Peyer's patch (tissue), 4 donors: ENCODE measurements around the gene APBA1. TPM values are rescaled to one million over a fixed set of nuclear protein-coding genes. Genes with fewer than 3 reads are reported as not detected.
A peak's percentile ranks its signal among the peaks of the same experiment; 100 is the strongest.

Experiments
- DNase-seq, 3 donors: peaks; one replicate each; pipeline ENCODE4 v3.0.0-alpha.2; 2017 to 2019
- H3K27ac ChIP-seq, 4 donors: fragments of 200-600 bp; sonication (generic); one replicate each; pipeline ENCODE4 v1.5.1; 2016 to 2019
- H3K27me3 ChIP-seq, 2 donors: fragments of 200-600 bp; sonication (generic); one replicate each; pipeline ENCODE4 v1.5.1; 2019
- H3K36me3 ChIP-seq, 3 donors: fragments of 200-600 bp; sonication (generic); one replicate each; pipeline ENCODE4 v1.5.1; 2016 to 2019
- H3K4me1 ChIP-seq, 4 donors: fragments of 200-600 bp; sonication (generic); one replicate each; pipeline ENCODE4 v1.5.1; 2016 to 2019
- H3K4me3 ChIP-seq, 4 donors: fragments of 200-600 bp; sonication (generic); 1 replicate in 3 of 4; 2 replicates in 1 of 4; pipeline ENCODE4 v1.5.1; 2016 to 2019; ENCODE audit warnings: mild to moderate bottlenecking in 1 of 4
- H3K9me3 ChIP-seq, 4 donors: fragments of 200-600 bp; sonication (generic); one replicate each; pipeline ENCODE4 v1.5.1; 2016 to 2019; ENCODE audit warnings: mild to moderate bottlenecking in 1 of 4
- CTCF ChIP-seq, 6 experiments: fragments of 450-650 bp in 4 of 6; fragments of 200-600 bp in 2 of 6; sonication (generic) in 1 of 6; IDR thresholded peaks; one replicate each; pipeline ENCODE4 v1.5.1; 2017 to 2019; ENCODE audit warnings: antibody characterized with exemption in 6 of 6, mild to moderate bottlenecking in 3 of 6, moderate library complexity in 1 of 6
- POLR2A ChIP-seq, 2 donors: fragments of 450-650 bp; IDR thresholded peaks; one replicate each; pipeline ENCODE4 v1.5.1; 2017; ENCODE audit warnings: antibody characterized with exemption in 2 of 2, mild to moderate bottlenecking in 2 of 2, moderate library complexity in 2 of 2
- total RNA-seq, 4 donors: library from RNA; depleted of rRNA; stranded (reverse); fragments of >200 nt; gene quantifications; one replicate each; pipeline ENCODE4 v1.1.0, GENCODE V29; 2016

APBA1 gene
- total RNA-seq, 4 donors from 2014 or later, result 0.88 to 14.9 (median 3.9) TPM

- no peak for TF ChIP-seq POLR2A (IDR thresholded peaks at IDR 0.05)
- TF ChIP-seq CTCF (IDR thresholded peaks at IDR 0.05), result no peak
- Histone ChIP-seq H3K27me3 (no peaks in the 10 kb centered on the region), H3K9me3 (no peaks in the 10 kb centered on the region), H3K27ac (no peak overlapping the region), H3K4me1 (no peaks in the 10 kb centered on the region), H3K4me3 (no peak overlapping the region), H3K36me3 (no peaks in the 10 kb centered on the region)
- no peak for DNase-seq
Measured at GRCh38 chr9:69425136-69425801, 246.9 kb downstream of the APBA1 start.

- no peak overlapping the region for H3K27ac ChIP-seq
- H3K9me3 ChIP-seq, result no peaks in the 10 kb centered on the region
- TF ChIP-seq POLR2A (IDR thresholded peaks at IDR 0.05) (no peak), CTCF (IDR thresholded peaks at IDR 0.05) (peak; percentile 53 to 86 (median 76))
- H3K27me3 ChIP-seq, result no peaks in the 10 kb centered on the region
- peak in 2 of 3 donors; percentile 18 to 69 for DNase-seq
- H3K36me3 ChIP-seq, result no peaks in the 10 kb centered on the region
- no peak overlapping the region for H3K4me3 ChIP-seq
- no peaks in the 10 kb centered on the region for H3K4me1 ChIP-seq
Measured at GRCh38 chr9:69421908-69422801, 250.0 kb downstream of the APBA1 start.

- Histone ChIP-seq H3K27me3 (no peaks in the 10 kb centered on the region), H3K9me3 (no peaks in the 10 kb centered on the region), H3K4me1 (no peaks in the 10 kb centered on the region), H3K4me3 (no peak overlapping the region), H3K27ac (no peak overlapping the region), H3K36me3 (no peaks in the 10 kb centered on the region)
- no peak for DNase-seq
- no peak for TF ChIP-seq POLR2A (IDR thresholded peaks at IDR 0.05)
- TF ChIP-seq CTCF (IDR thresholded peaks at IDR 0.05), result no peak
Measured at GRCh38 chr9:69420611-69421270, 251.4 kb downstream of the APBA1 start.

GRCh38 chr9:69412741-69413150 lies 259.4 kb downstream of the APBA1 start:
- Histone ChIP-seq H3K27me3 (no peaks in the 10 kb centered on the region), H3K9me3 (no peaks in the 10 kb centered on the region), H3K4me1 (no peaks in the 10 kb centered on the region), H3K27ac (no peak overlapping the region), H3K4me3 (peak overlapping the region in 1 of 4 donors; percentile 3), H3K36me3 (no peaks in the 10 kb centered on the region)
- no peak for DNase-seq
- no peak for TF ChIP-seq POLR2A (IDR thresholded peaks at IDR 0.05)
- peak in 3 of 6 experiments; percentile 16 to 32 (median 27) for TF ChIP-seq CTCF (IDR thresholded peaks at IDR 0.05)

GRCh38 chr9:69411931-69412740 lies 260.0 kb downstream of the APBA1 start:
- TF ChIP-seq POLR2A (IDR thresholded peaks at IDR 0.05) (no peak), CTCF (IDR thresholded peaks at IDR 0.05) (no peak)
- Histone ChIP-seq H3K27me3 (no peaks in the 10 kb centered on the region), H3K4me3 (no peak overlapping the region), H3K4me1 (no peaks in the 10 kb centered on the region), H3K36me3 (no peaks in the 10 kb centered on the region), H3K27ac (no peak overlapping the region), H3K9me3 (no peaks in the 10 kb centered on the region)
- no peak for DNase-seq
